HepG2 (cell line): ENCODE measurements around the gene SAPCD1. TPM values are rescaled to one million over a fixed set of nuclear protein-coding genes. Genes with fewer than 3 reads are reported as not detected.

Experiments used
- EEA1 ChIP-seq: sonication (generic); formaldehyde crosslinking; IDR thresholded peaks from 2 replicates; pipeline ENCODE4 v1.5.1; 2020; ENCODE audit warnings: mild to moderate bottlenecking, missing genetic modification reagents, borderline replicate concordance
- ELF1 ChIP-seq: sonication (generic); formaldehyde crosslinking; IDR thresholded peaks from 2 replicates; pipeline ENCODE4 v1.4.0; 2020; ENCODE audit warnings: missing genetic modification reagents
- FOXK1 ChIP-seq: sonication (generic); formaldehyde crosslinking; IDR thresholded peaks from 2 replicates; pipeline ENCODE4 v1.4.0; 2020; ENCODE audit warnings: low read depth, missing genetic modification reagents, borderline replicate concordance
- FOXO1 ChIP-seq: sonication (generic); formaldehyde crosslinking; IDR thresholded peaks from 2 replicates; pipeline ENCODE4 v1.4.0; 2020; ENCODE audit warnings: missing genetic modification reagents
- MIER2 ChIP-seq: IDR thresholded peaks from 2 replicates; pipeline ENCODE4 v1.6.1; 2016; ENCODE audit warnings: missing biosample characterization, missing genetic modification reagents
- MLLT10 ChIP-seq: sonication (generic); formaldehyde crosslinking; IDR thresholded peaks from 2 replicates; pipeline ENCODE4 v1.4.0; 2020; ENCODE audit warnings: missing genetic modification reagents
- SNAPC2 ChIP-seq: sonication (generic); formaldehyde crosslinking; IDR thresholded peaks from 2 replicates; pipeline ENCODE4 v1.8.1; 2022; ENCODE audit warnings: mild to moderate bottlenecking, missing genetic modification reagents
- STAT6 ChIP-seq: sonication (generic); formaldehyde crosslinking; IDR thresholded peaks from 2 replicates; pipeline ENCODE4 v1.4.0; 2020; ENCODE audit warnings: missing genetic modification reagents, mild to moderate bottlenecking, borderline replicate concordance
- ZNF251 ChIP-seq: sonication (generic); formaldehyde crosslinking; IDR thresholded peaks from 2 replicates; pipeline ENCODE4 v1.9.0; 2021; ENCODE audit warnings: mild to moderate bottlenecking, missing genetic modification reagents
- ZNF407 ChIP-seq: sonication (generic); formaldehyde crosslinking; IDR thresholded peaks from one replicate; pipeline ENCODE4 v1.5.1; 2020; ENCODE audit warnings: mild to moderate bottlenecking, missing genetic modification reagents; ENCODE audit errors: not compliant biosample characterization
- ZNF775 ChIP-seq: sonication (generic); formaldehyde crosslinking; IDR thresholded peaks from 2 replicates; pipeline ENCODE4 v1.4.0; 2020; ENCODE audit warnings: missing genetic modification reagents, mild to moderate bottlenecking, moderate library complexity, borderline replicate concordance
- polyA plus RNA-seq, 8 experiments: library from polyadenylated mRNA; depleted of rRNA in 3 of 8; stranded (reverse) in 7 of 8; unstranded in 1 of 8; fragments of >200 nt; fragmentation: Illumina TruSeq in 4 of 8; extraction: Trizol in 4 of 8; gene quantifications; 2 replicates each; pipeline versions ENCODE4 v1.2.1 to v1.2.3, GENCODE V29; 2011 to 2016; ENCODE audit warnings: low read depth in 4 of 8, missing spikeins in 1 of 8, mixed read lengths in 1 of 8; ENCODE audit not compliant: insufficient read depth in 1 of 8
- total RNA-seq, 5 experiments: library from RNA; depleted of rRNA; stranded (reverse); fragments of >200 nt; fragmentation: Illumina TruSeq; extraction: Trizol; gene quantifications; 2 replicates each; pipeline ENCODE4 v1.2.3, GENCODE V29; 2016; ENCODE audit warnings: low read depth in 1 of 5
- TF ChIP-seq, protein P1 (sequence below): IDR thresholded peaks from 2 replicates; pipeline ENCODE4 v1.6.1; 2012; ENCODE audit warnings: low read length, improper control_type of control experiment
- TF ChIP-seq, protein P2 (sequence below): sonication (generic); formaldehyde crosslinking; IDR thresholded peaks from 2 replicates; pipeline ENCODE4 v1.8.0; 2022; ENCODE audit warnings: missing genetic modification reagents, mild to moderate bottlenecking, borderline replicate concordance

The SAPCD1 gene
- total and polyA plus RNA-seq, 2 of the 13 experiments (the other 11 are each of a cell fraction or from before 2014, with no cell fraction given), result 2.5 to 3.9 TPM

GRCh38 chr6:31795616-31796298 is 33.3 kb downstream of the SAPCD1 start, which contains the start of gene VARS1 (continued):
- peak; percentile 65 for TF ChIP-seq ELF1 (CRISPR knock-in tag)
- TF ChIP-seq SNAPC2, result no peak
- TF ChIP-seq, protein P1, sequence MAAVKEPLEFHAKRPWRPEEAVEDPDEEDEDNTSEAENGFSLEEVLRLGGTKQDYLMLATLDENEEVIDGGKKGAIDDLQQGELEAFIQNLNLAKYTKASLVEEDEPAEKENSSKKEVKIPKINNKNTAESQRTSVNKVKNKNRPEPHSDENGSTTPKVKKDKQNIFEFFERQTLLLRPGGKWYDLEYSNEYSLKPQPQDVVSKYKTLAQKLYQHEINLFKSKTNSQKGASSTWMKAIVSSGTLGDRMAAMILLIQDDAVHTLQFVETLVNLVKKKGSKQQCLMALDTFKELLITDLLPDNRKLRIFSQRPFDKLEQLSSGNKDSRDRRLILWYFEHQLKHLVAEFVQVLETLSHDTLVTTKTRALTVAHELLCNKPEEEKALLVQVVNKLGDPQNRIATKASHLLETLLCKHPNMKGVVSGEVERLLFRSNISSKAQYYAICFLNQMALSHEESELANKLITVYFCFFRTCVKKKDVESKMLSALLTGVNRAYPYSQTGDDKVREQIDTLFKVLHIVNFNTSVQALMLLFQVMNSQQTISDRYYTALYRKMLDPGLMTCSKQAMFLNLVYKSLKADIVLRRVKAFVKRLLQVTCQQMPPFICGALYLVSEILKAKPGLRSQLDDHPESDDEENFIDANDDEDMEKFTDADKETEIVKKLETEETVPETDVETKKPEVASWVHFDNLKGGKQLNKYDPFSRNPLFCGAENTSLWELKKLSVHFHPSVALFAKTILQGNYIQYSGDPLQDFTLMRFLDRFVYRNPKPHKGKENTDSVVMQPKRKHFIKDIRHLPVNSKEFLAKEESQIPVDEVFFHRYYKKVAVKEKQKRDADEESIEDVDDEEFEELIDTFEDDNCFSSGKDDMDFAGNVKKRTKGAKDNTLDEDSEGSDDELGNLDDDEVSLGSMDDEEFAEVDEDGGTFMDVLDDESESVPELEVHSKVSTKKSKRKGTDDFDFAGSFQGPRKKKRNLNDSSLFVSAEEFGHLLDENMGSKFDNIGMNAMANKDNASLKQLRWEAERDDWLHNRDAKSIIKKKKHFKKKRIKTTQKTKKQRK, result no peak
- no peak for TF ChIP-seq ZNF251
- TF ChIP-seq FOXK1 (CRISPR knock-in tag), result peak; percentile 54; the same call in 1 of the 2 replicates
- TF ChIP-seq, protein P2, sequence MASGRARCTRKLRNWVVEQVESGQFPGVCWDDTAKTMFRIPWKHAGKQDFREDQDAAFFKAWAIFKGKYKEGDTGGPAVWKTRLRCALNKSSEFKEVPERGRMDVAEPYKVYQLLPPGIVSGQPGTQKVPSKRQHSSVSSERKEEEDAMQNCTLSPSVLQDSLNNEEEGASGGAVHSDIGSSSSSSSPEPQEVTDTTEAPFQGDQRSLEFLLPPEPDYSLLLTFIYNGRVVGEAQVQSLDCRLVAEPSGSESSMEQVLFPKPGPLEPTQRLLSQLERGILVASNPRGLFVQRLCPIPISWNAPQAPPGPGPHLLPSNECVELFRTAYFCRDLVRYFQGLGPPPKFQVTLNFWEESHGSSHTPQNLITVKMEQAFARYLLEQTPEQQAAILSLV, result no peak; the same call in 1 of the 2 replicates
- TF ChIP-seq MLLT10 (CRISPR knock-in tag), result no peak
- TF ChIP-seq EEA1 (CRISPR knock-in tag), result peak; percentile 88; the same call in 1 of the 2 replicates
- TF ChIP-seq ZNF775 (CRISPR knock-in tag), result no peak
- TF ChIP-seq FOXO1 (CRISPR knock-in tag), result no peak; the same call in 1 of the 2 replicates
- no peak for TF ChIP-seq STAT6
- TF ChIP-seq MIER2, result no peak
- peak; percentile 47 for TF ChIP-seq ZNF407
